HEK293 (cell line): ENCODE results near the gene RPL15.

Source experiments
- CTCF ChIP-seq: fragments of 450-650 bp; formaldehyde crosslinking; IDR thresholded peaks from 2 replicates; pipeline ENCODE4 v1.5.1; 2016; ENCODE audit warnings: missing biosample characterization, missing genetic modification characterization
- GLI2 ChIP-seq: fragments of 450-650 bp; formaldehyde crosslinking; IDR thresholded peaks from 2 replicates; pipeline ENCODE4; 2017; ENCODE audit warnings: missing biosample characterization, missing genetic modification characterization, low read depth, borderline replicate concordance
- ZFP37 ChIP-seq: fragments of 450-650 bp; formaldehyde crosslinking; IDR thresholded peaks from 2 replicates; pipeline ENCODE4 v1.5.1; 2016; ENCODE audit warnings: missing biosample characterization, missing genetic modification characterization
- ZNF2 ChIP-seq: fragments of 450-650 bp; formaldehyde crosslinking; IDR thresholded peaks from 2 replicates; pipeline ENCODE4 v1.5.1; 2016; ENCODE audit warnings: missing biosample characterization, missing genetic modification characterization
- ZNF530 ChIP-seq: fragments of 450-650 bp; formaldehyde crosslinking; IDR thresholded peaks from 2 replicates; pipeline ENCODE4 v1.5.1; 2016; ENCODE audit warnings: low read depth, missing biosample characterization, missing genetic modification characterization
- ZNF549 ChIP-seq: fragments of 450-650 bp; IDR thresholded peaks from 2 replicates; pipeline ENCODE4 v1.5.1; 2018; ENCODE audit warnings: missing biosample characterization, missing genetic modification characterization, mild to moderate bottlenecking, inconsistent platforms, moderate library complexity
- ZNF624 ChIP-seq: fragments of 450-650 bp; formaldehyde crosslinking; IDR thresholded peaks from 2 replicates; pipeline ENCODE4 v1.5.1; 2017; ENCODE audit warnings: missing biosample characterization, missing genetic modification characterization
- ZNF664 ChIP-seq: fragments of 450-650 bp; formaldehyde crosslinking; IDR thresholded peaks from 2 replicates; pipeline ENCODE4 v1.5.1; 2016; ENCODE audit warnings: missing biosample characterization, missing genetic modification characterization
- ZSCAN5A ChIP-seq: fragments of 450-650 bp; formaldehyde crosslinking; IDR thresholded peaks from 2 replicates; pipeline ENCODE4 v1.5.1; 2016; ENCODE audit warnings: missing biosample characterization, missing genetic modification characterization

GRCh38 chr3:23873941-23874340 is 43.0 kb upstream of the RPL15 start:
- TF ChIP-seq ZFP37 (tag by site-specific recombination) = no peak
- TF ChIP-seq GLI2 = no peak
- TF ChIP-seq CTCF = no peak
- no peak for TF ChIP-seq ZSCAN5A (tag by site-specific recombination)
- no peak for TF ChIP-seq ZNF549 (tag by site-specific recombination)
- no peak for TF ChIP-seq ZNF664
- TF ChIP-seq ZNF2 (tag by site-specific recombination) = no peak
- no peak for TF ChIP-seq ZNF624 (tag by site-specific recombination)
- TF ChIP-seq ZNF530 = no peak
